ENCODE results near the gene USP37. TPM values are rescaled to one million over a fixed set of nuclear protein-coding genes. Genes with fewer than 3 reads are reported as not detected.

USP37 gene
- total and polyA plus RNA-seq, 2 of the 13 experiments (the other 11 are each of a cell fraction or from before 2014, with no cell fraction given): 6.5 to 30.6 TPM

DNA sequence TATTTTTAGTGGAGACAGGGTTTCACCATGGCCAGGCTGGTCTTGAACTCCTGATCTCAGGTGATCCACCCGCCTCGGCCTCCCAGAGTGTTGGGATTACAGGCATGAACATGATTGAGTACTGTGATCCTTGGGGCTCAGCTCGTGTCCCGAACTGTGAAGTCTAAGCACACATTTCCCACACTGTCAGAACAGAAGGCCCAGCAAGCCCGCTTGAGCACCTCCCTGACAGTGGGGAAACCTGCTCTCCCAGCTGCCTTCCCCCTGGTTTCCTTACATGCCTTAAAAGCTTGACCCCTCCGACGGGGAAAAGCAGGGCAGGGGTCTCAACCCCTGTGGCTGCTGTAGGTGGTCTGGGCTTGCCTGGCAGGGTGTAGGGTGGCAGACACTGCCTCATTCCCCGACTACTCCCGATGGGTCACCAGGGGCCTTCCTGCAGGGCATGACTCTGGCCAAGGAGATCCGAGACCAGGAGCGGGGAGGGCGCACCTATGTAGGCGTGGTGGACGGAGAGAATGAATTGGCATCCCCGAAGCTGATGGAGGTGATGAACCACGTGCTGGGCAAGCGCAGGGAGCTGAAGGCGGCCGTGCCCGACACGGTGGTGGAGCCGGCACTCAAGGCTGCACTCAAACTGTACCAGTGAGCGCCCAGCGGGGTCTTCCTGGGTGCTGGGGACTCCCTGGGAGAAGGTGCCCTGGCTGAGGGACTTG is 139.1 kb downstream of the USP37 start:
- Histone ChIP-seq H3K27ac (ENCODE audit: extremely low read length, insufficient read depth, low read length) (no peak overlapping the region), H3K79me2 (ENCODE audit: insufficient read depth, low read length) (no peaks in the 10 kb centered on the region), H3K4me3 (replicated peaks in 1 of 3; ENCODE audit: insufficient read depth in 1 of 3, low read depth in 2 of 3, low read length in 3 of 3) (no peak overlapping the region), H3K9ac (ENCODE audit: insufficient read depth, low read depth, low read length) (no peak overlapping the region), H3K9me3 (ENCODE audit: low read length) (no peaks in the 10 kb centered on the region), H3K4me2 (ENCODE audit: low read depth, low read length) (no peak overlapping the region), H3K36me3 (replicated peaks in 1 of 2; ENCODE audit: control insufficient read depth in 1 of 2, insufficient read depth in 2 of 2, low read length in 2 of 2) (peaks cover 55 to 71% of the 10 kb centered on the region in 2 experiments), H2AFZ (ENCODE audit: low read length) (no peak overlapping the region), H3K27me3 (ENCODE audit: control insufficient read depth in 1 of 2, insufficient read depth in 2 of 2, low read length in 2 of 2) (no peaks in the 10 kb centered on the region), H3K4me1 (ENCODE audit: insufficient read depth, low read length) (no peaks in the 10 kb centered on the region), H4K20me1 (ENCODE audit: insufficient read depth, low read length) (no peaks in the 10 kb centered on the region)
- no TSS peak for BruUV-seq (replicated peaks)
- ATAC-seq (no peak; the same call in 2 of the 3 replicates), DNase-seq (ENCODE audit: low spot score) (no peak), FAIRE-seq (no peak)
- POLR2A ChIA-PET: interaction anchor here (3.9 to 6.3 kb wide), 2 partner anchors 9 to 15 kb away, joined by 27 to 59 read pairs; partner anchors contain the start of gene VIL1
- CTCF ChIA-PET (ENCODE audit: low intra/inter-chr PET ratio, low total read pairs): no interaction called here
- WGBS (ENCODE audit: low lambda C conversion rate): 99% methylated on average over 21 of the region's 24 CpGs
- intact Hi-C loops (cut with micrococcal nuclease; ENCODE audit: unreplicated experiment): no loop called here
- in situ Hi-C loops (cut with HindIII; ENCODE audit: extremely low pct_ligation_motif_present, low pct_unique_long_range_greater_than_20kb): no loop called here
- TF ChIP-seq, protein P1, sequence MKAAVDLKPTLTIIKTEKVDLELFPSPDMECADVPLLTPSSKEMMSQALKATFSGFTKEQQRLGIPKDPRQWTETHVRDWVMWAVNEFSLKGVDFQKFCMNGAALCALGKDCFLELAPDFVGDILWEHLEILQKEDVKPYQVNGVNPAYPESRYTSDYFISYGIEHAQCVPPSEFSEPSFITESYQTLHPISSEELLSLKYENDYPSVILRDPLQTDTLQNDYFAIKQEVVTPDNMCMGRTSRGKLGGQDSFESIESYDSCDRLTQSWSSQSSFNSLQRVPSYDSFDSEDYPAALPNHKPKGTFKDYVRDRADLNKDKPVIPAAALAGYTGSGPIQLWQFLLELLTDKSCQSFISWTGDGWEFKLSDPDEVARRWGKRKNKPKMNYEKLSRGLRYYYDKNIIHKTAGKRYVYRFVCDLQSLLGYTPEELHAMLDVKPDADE (CRISPR knock-in tag; IDR thresholded peaks at IDR 0.05): no peak
- TF ChIP-seq AGO2 (optimal IDR thresholded peaks at IDR 0.05; ENCODE audit: low read depth, low read length) (peak; percentile 94), MAFK (conservative IDR thresholded peaks at IDR 0.05 in 1 of 2, IDR thresholded peaks at IDR 0.05 in 1 of 2; ENCODE audit: low read length in 2 of 2) (no peak), TP53 (CRISPR knock-in tag; conservative IDR thresholded peaks at IDR 0.05) (no peak), HMGXB4 (CRISPR knock-in tag; IDR thresholded peaks at IDR 0.05; ENCODE audit: borderline replicate concordance in 1 of 2, low read depth in 1 of 2) (no peak), RFX5 (IDR thresholded peaks at IDR 0.05; ENCODE audit: low read depth, low read length) (no peak), POLR2G (IDR thresholded peaks at IDR 0.05; ENCODE audit: low read depth, low read length) (0 out of 2 replicates have a peak, but pooled peaks have one; percentile 27), MED8 (CRISPR knock-in tag; IDR thresholded peaks at IDR 0.05; ENCODE audit: insufficient replicate concordance) (peak; percentile 44), RBFOX2 (IDR thresholded peaks at IDR 0.05; ENCODE audit: low read depth, low read length) (peak; percentile 75), POLR2A (IDR thresholded peaks at IDR 0.05; ENCODE audit: insufficient read depth in 1 of 2, low read depth in 2 of 2, low read length in 2 of 2) (peak in 1 of 2 experiments; percentile 20; a peak in 1 of 4 replicates)

Measured in HepG2 (cell line).